ENCODE data around the gene CTU2. TPM values are rescaled to one million over a fixed set of nuclear protein-coding genes. Genes with fewer than 3 reads are reported as not detected.
A peak's percentile ranks its signal among the peaks of the same experiment; 100 is the strongest.

Gene CTU2
- total RNA-seq, 1 donor from 2014 or later, result 18.3 TPM

GRCh38 chr16:88703486-88704309 lies 2.6 kb upstream of the CTU2 start:
- H3K9me3 ChIP-seq (ENCODE audit: insufficient read depth, low read depth, low read length), result no peaks in the 10 kb centered on the region
- no peak overlapping the region for H3K27ac Mint-ChIP-seq (ENCODE audit: unreplicated experiment)
- H4K20me1 ChIP-seq (ENCODE audit: insufficient read depth, low read length), result peaks cover 35% of the 10 kb centered on the region
- H3K9ac ChIP-seq (ENCODE audit: low read length), result no peak overlapping the region
- H3K36me3 Mint-ChIP-seq (ENCODE audit: low read depth, unreplicated experiment), result peaks cover 5% of the 10 kb centered on the region
- FAIRE-seq (no peak), DNase-seq (ENCODE audit: low read depth) (no peak)
- no peaks in the 10 kb centered on the region for H3K27me3 Mint-ChIP-seq (ENCODE audit: low read depth, unreplicated experiment)
- H3K79me2 ChIP-seq (ENCODE audit: insufficient read depth, low read length), result peaks cover 75% of the 10 kb centered on the region
- H3K36me3 ChIP-seq (ENCODE audit: insufficient read depth, low read length), result peaks cover 3% of the 10 kb centered on the region
- peaks cover 38% of the 10 kb centered on the region for H3K4me1 ChIP-seq (ENCODE audit: insufficient read depth, low read length)
- TF ChIP-seq EZH2 (IDR thresholded peaks at IDR 0.05; ENCODE audit: insufficient read depth, low read length), result no peak
- no peak for TF ChIP-seq CTCF (IDR thresholded peaks at IDR 0.05; ENCODE audit: insufficient read depth, low read depth, low read length)
- H3K4me3 Mint-ChIP-seq (ENCODE audit: unreplicated experiment), result peak overlapping the region; percentile 36
- H3K27me3 ChIP-seq (ENCODE audit: insufficient read depth, low read length), result no peaks in the 10 kb centered on the region
- H3K9me3 Mint-ChIP-seq (ENCODE audit: unreplicated experiment), result no peaks in the 10 kb centered on the region
- H3K4me3 ChIP-seq (ENCODE audit: insufficient read depth, low read depth, low read length), result no peak overlapping the region
- H3K4me2 ChIP-seq (ENCODE audit: low read length), result peak overlapping the region; percentile 44
- peaks cover 17% of the 10 kb centered on the region for H3K4me1 Mint-ChIP-seq (ENCODE audit: low read depth, unreplicated experiment)
- no peak overlapping the region for H3K27ac ChIP-seq (ENCODE audit: low read depth, low read length)
- no peak overlapping the region for H2AFZ ChIP-seq (ENCODE audit: low read depth, low read length)

GRCh38 chr16:88705076-88705684 lies 1.1 kb upstream of the CTU2 start:
- Mint-ChIP-seq H3K4me1 (ENCODE audit: low read depth, unreplicated experiment) (peaks cover 16% of the 10 kb centered on the region), H3K27me3 (ENCODE audit: low read depth, unreplicated experiment) (no peaks in the 10 kb centered on the region), H3K36me3 (ENCODE audit: low read depth, unreplicated experiment) (no peaks in the 10 kb centered on the region), H3K9me3 (ENCODE audit: unreplicated experiment) (no peaks in the 10 kb centered on the region), H3K27ac (ENCODE audit: unreplicated experiment) (peak overlapping the region; percentile 83), H3K4me3 (ENCODE audit: unreplicated experiment) (peak overlapping the region; percentile 92)
- Histone ChIP-seq H3K79me2 (ENCODE audit: insufficient read depth, low read length) (peaks cover 88% of the 10 kb centered on the region), H3K4me3 (ENCODE audit: insufficient read depth, low read depth, low read length) (peak overlapping the region; percentile 88), H3K27ac (ENCODE audit: low read depth, low read length) (peak overlapping the region; percentile 14), H3K9ac (ENCODE audit: low read length) (peak overlapping the region; percentile 89), H2AFZ (ENCODE audit: low read depth, low read length) (peak overlapping the region; percentile 9), H3K4me1 (ENCODE audit: insufficient read depth, low read length) (peaks cover 38% of the 10 kb centered on the region), H3K27me3 (ENCODE audit: insufficient read depth, low read length) (no peaks in the 10 kb centered on the region), H3K9me3 (ENCODE audit: insufficient read depth, low read depth, low read length) (no peaks in the 10 kb centered on the region), H3K36me3 (ENCODE audit: insufficient read depth, low read length) (peaks cover 3% of the 10 kb centered on the region), H4K20me1 (ENCODE audit: insufficient read depth, low read length) (peaks cover 49% of the 10 kb centered on the region), H3K4me2 (ENCODE audit: low read length) (peak overlapping the region; percentile 96)
- TF ChIP-seq EZH2 (IDR thresholded peaks at IDR 0.05; ENCODE audit: insufficient read depth, low read length) (no peak), CTCF (IDR thresholded peaks at IDR 0.05; ENCODE audit: insufficient read depth, low read depth, low read length) (no peak)
- DNase-seq (ENCODE audit: low read depth) (peak; percentile 26), FAIRE-seq (no peak)

All from astrocyte (in vitro differentiated cells and primary cell).